HG03469 (cell line): Measurements from ENCODE around the gene CYFIP1.
"Not testable (repeated sequence)": the region's sequence is repeated elsewhere in the genome, so short reads cannot be mapped to it uniquely, and the experiment has no call there.

ENCODE experiments used
- ATAC-seq: cut with Tn5 transposase; IDR thresholded peaks from one replicate; pipeline ENCODE4 v1.9.1; 2021; ENCODE audit warnings: mild to moderate bottlenecking, moderate library complexity, moderate number of reproducible peaks; ENCODE audit not compliant: unreplicated experiment

Gene CYFIP1

GRCh38 chr15:22980189-22981050, at the start of gene CYFIP1:
CYFIP1 (minus strand) TSS chr15:22980368; CDS start chr15:22947285, 33,083 bp downstream.
- peak; percentile 41 for ATAC-seq

DNA sequence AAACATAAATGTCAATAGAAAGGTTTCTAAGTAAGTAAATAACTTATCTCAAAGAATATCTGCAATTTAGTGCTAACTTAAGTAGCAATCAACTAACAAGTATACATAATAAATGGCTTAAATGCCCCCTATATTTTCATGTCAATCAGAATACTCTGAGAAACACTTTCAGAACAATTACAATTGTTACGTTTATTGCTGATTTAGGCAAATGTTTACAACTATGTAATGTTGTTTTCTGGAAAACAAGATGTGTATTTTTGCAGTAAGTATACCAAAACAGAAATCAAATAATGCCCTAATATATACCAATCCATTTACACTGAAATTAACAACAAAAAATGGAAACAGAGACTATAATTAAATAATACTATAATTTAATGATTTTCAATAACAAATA, 46.0 kb upstream of the CYFIP1 start:
- no peak for ATAC-seq

GRCh38 chr15:23022156-23022555, 42.0 kb upstream of the CYFIP1 start:
- ATAC-seq = no peak

GRCh38 chr15:23014394-23015000, 34.3 kb upstream of the CYFIP1 start:
- ATAC-seq = no peak

DNA sequence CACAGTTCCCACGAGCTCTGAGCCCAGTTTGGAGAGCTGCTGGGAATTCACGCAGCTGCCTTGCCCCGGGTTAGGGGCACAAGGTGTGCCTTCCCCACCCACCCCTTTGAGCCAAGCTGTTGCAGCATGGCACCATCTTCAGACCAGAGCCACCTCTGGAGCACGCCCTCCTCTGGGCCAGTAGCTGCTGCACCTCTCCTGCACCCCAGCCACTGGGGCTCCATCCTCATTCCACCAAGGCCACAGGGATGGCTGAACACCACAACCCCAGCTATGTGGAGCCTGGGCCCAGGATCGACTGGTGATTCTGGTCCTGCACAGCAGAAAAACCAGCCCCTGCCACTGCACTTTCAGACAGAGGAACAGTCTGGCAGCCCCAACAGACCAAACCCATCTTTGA, 33.5 kb upstream of the CYFIP1 start:
- no peak for ATAC-seq

GRCh38 chr15:23012616-23013015, 32.4 kb upstream of the CYFIP1 start:
- ATAC-seq = not testable (repeated sequence)

DNA sequence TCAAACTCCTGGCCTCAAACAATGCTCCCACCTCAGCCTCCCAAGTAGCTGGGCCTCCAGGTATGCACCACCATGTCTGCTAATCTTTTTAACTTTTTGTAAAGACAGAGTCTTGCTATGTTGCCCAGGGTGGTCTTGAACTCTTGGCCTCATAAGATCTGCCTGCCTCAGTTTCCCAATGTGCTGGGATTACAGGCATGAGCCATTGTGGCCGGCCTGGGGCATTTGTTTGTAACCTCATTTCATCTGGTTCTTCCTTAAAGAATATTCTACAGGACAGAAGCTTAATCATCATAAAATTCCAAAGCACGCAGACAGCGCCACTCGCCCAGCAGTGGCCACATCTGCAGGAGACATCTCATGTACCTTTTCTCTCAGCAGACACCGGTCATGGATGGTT, 23.6 kb upstream of the CYFIP1 start:
- no peak for ATAC-seq

DNA sequence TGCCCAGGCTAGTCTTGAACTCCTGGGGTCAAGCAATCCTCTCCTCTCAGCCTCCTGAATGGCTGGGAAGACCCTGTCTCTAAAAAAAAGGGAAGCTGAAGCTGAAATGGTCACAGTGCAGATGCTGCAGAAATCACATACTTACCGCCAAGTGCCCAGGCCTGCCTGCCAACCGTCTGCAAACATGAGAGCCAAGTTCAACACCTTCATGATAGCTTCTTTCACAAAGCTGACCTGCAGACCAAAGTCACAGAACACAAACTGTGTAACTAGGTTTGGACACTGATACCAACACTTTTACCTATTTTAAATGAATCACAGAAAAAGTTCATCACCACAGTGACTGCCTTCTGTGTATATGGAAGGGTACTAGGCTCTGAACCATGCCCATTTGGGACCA, 22.8 kb upstream of the CYFIP1 start:
- ATAC-seq = no peak

DNA sequence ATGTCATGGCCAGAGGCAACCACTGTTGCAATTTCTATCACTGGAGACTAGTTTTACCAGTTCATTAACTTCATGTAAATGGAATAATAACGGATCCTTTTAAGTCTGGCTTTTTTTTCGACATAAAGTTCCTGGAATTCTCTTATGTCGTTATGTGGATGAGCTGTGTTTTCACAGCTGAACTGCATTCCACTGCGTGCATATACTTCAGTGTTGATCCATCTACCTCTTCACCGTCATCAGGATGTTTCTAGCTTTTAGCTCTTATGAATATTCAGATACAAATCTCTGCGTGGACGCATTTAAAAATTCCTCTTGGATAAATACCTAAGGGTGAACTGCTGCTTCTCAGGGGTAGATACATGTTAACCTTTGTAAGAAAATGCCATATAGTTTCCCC, 15.6 kb upstream of the CYFIP1 start:
- ATAC-seq = no peak

DNA sequence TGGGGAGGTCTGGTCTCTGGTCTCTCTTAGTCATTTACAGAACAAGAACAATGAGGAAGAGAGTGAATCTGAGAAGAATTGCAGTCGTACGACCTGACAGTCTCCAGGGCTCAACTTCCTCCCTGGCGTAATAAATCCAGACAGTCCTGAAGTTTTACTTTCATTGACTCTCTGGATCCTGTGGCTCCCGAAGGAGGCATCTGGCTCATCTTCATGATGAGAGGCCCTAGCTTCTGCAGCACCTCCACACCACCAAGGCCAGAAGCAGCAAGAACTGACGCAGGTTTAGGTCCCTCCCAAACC, 11.8 kb upstream of the CYFIP1 start:
- no peak for ATAC-seq

GRCh38 chr15:22989576-22990477, 9.7 kb upstream of the CYFIP1 start:
- no peak for ATAC-seq

DNA sequence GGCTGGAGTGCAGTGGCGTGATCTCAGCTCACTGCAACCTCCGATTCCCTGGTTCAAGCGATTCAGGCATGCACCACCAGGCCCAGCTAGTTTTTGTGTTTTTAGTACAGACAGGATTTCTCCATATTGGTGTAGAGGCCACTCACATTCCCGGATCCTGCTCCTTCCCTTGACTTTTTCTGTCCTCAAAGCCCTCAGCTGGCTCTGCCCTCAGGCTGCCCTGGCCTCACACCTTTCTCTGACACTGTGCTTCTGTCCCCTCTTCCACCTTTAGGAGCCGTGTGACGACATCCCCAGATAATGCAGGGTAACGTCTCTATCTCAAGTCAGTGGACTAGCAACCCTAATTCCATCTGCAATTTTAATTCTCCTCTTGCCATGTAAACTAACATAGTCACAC, 8.6 kb upstream of the CYFIP1 start:
- no peak for ATAC-seq

DNA sequence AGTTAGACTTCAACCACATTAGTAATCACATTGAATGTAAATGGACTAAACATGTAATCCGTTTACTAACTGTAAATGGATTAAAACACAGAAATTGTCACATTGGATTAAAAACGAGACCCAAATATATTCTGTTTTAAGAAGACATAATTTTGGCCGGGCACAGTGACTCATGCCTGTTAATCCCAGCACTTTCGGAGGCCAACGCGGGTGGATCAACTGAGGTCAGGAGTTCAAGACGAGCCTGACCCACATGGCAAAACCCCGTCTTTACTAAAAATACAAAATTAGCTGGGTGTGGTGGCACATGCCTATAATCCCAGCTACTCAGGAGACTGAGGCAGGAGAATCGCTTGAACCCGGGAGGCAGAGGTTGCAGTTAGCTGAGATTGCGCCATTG, 1.8 kb upstream of the CYFIP1 start:
- ATAC-seq = not testable (repeated sequence)

GRCh38 chr15:22981051-22981840, 1.1 kb upstream of the CYFIP1 start:
- peak; percentile 5 for ATAC-seq

GRCh38 chr15:22979238-22980188, 655 bp downstream of the CYFIP1 start:
- ATAC-seq = no peak

DNA sequence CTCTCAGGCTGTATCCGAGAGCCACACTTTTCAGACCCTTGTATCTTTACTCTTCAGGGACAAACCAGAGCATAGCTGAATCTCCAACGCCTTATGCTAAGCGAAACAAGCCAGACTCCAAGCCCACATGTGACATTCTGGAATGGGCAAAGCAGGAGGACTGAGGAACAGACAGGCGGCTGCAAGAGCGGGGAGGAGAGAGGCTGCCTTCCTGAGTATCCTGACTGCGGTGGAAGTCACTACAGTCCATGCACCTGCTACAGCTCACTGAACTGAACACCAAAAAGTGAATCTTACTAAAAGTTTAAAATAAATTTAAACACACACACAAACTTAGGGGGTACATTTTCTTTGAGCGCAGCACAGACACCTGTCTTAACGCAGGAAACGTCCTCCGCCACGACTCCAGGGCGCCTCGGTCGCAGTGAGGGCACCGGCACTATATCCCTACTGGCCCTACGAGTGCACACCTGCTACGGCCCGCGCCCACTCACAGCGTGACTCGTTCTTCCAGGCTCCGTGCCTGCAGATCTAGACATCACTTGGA, 1.4 kb downstream of the CYFIP1 start:
- no peak for ATAC-seq

GRCh38 chr15:22974745-22975144, 5.4 kb downstream of the CYFIP1 start:
- ATAC-seq = no peak

DNA sequence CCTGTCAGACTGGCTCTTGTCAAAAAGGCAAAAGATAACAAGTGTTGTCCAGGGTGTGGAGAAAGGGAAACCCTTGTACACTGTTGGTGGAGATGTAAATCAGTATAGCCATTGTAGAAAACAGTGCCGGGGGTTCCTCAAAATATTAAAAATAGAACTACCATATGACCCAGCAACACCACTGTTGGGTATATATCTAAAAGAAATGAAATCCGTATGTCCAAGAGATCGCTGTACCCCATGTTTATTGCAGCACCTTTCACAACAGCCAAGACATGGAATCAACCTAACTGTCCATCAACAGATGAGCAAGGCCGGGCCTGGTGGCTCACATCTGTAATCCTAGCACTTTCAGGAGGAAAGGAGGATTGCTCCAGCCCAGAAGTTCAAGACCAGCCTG, 6.2 kb downstream of the CYFIP1 start:
- ATAC-seq = no peak

DNA sequence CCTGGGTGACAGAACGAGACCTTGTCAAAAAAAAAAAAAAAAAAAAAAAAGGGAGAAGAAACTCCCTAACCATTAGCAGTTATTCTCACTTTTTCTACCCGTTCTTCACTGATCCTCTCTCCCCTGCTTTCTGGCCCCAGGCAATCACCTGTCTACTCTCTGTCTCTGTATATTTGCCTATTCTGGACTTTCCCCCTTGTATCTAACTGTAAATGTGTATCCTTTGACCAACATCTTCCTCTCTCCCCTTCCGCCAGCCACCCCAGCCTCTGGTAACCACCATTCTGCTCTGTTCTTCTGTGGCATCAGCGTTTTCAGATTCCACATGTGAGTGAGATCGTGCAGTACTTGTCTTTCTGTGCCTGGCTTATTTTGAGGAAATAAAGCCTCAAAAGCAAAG, 6.9 kb downstream of the CYFIP1 start:
- ATAC-seq = no peak
